ENCODE results near the gene PPP1R1C.

Gene PPP1R1C

GRCh38 chr2:182080493-182080892 lies 94.8 kb downstream of the PPP1R1C start:
- DNase-seq (ENCODE audit: low read depth in 1 of 2, low spot score in 1 of 2), result no peak
- in situ Hi-C loops (cut with HindIII; ENCODE audit: low pct_unique_long_range_greater_than_20kb, low sequenced_read_pairs), result no loop called here
- TF ChIP-seq JUND (IDR thresholded peaks at IDR 0.05; ENCODE audit: low read depth), result no peak

GRCh38 chr2:182081602-182082260 lies 96.1 kb downstream of the PPP1R1C start:
- no peak for DNase-seq (ENCODE audit: low read depth in 1 of 2, low spot score in 1 of 2)
- in situ Hi-C loops (cut with HindIII; ENCODE audit: low pct_unique_long_range_greater_than_20kb, low sequenced_read_pairs), result no loop called here
- TF ChIP-seq JUND (IDR thresholded peaks at IDR 0.05; ENCODE audit: low read depth), result no peak

GRCh38 chr2:182088681-182089320 lies 103.1 kb downstream of the PPP1R1C start:
- TF ChIP-seq JUND (IDR thresholded peaks at IDR 0.05; ENCODE audit: low read depth), result no peak
- in situ Hi-C loops (cut with HindIII; ENCODE audit: low pct_unique_long_range_greater_than_20kb, low sequenced_read_pairs), result no loop called here
- no peak for DNase-seq (ENCODE audit: low read depth in 1 of 2, low spot score in 1 of 2)

- in situ Hi-C loops (cut with HindIII; ENCODE audit: low pct_unique_long_range_greater_than_20kb, low sequenced_read_pairs), result no loop called here
- no peak for TF ChIP-seq JUND (IDR thresholded peaks at IDR 0.05; ENCODE audit: low read depth)
- DNase-seq (ENCODE audit: low read depth in 1 of 2, low spot score in 1 of 2), result no peak
Observed at GRCh38 chr2:182090486-182090885, 104.8 kb downstream of the PPP1R1C start.

DNA sequence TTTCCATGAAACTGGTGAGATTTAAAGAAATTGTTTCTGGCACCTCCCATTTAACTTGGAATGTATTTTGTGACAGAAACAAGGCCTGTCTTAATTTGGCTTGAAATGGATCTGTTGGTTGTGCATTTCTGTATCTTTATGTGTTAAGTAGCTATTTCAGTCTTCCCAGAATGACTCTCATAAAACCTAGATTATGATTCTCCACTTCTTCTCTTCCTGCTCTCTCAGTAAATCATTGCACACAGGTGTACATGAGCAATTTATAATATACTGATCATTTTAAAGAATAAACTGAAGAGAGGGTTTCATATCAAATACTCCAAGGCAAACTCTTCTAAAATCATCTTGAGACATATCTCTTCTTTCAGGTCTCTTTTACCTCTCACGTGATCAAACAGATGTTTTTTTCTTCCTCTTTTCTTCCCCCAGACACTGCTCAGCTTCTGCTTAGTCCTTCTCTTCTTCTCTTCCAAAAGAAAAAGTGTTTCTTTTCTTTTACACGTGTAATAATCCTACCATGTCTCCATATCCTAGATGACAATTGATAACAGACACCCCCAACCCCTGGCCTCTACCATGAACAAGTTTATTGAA lies 112.0 kb downstream of the PPP1R1C start:
- DNase-seq (ENCODE audit: low read depth in 1 of 2, low spot score in 1 of 2), result no peak
- in situ Hi-C loops (cut with HindIII; ENCODE audit: low pct_unique_long_range_greater_than_20kb, low sequenced_read_pairs), result no loop called here
- TF ChIP-seq JUND (IDR thresholded peaks at IDR 0.05; ENCODE audit: low read depth), result no peak

DNA sequence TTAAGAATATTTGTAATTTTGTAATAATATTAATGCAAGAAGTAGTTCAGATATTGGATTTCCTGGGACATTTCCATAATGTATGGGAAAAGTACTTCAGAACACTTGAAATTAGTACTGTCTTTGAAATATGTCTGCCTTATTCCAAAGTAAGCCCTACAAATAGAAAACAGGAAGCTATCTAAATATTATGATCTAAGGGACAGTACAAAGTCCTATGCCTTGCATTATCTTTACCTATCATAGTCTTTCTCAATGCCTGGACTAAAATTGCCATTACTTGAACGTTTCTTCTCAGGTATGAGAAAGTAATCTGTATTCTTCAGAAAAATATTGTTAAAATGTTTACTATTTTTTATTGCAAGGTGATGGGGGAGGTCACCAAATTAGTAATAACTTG lies 113.0 kb downstream of the PPP1R1C start:
- TF ChIP-seq JUND (IDR thresholded peaks at IDR 0.05; ENCODE audit: low read depth), result no peak
- DNase-seq (ENCODE audit: low read depth in 1 of 2, low spot score in 1 of 2), result no peak
- in situ Hi-C loops (cut with HindIII; ENCODE audit: low pct_unique_long_range_greater_than_20kb, low sequenced_read_pairs), result no loop called here

GRCh38 chr2:182101263-182101662 lies 115.6 kb downstream of the PPP1R1C start:
- in situ Hi-C loops (cut with HindIII; ENCODE audit: low pct_unique_long_range_greater_than_20kb, low sequenced_read_pairs), result no loop called here
- no peak for DNase-seq (ENCODE audit: low read depth in 1 of 2, low spot score in 1 of 2)
- no peak for TF ChIP-seq JUND (IDR thresholded peaks at IDR 0.05; ENCODE audit: low read depth)

GRCh38 chr2:182103526-182103925 lies 117.9 kb downstream of the PPP1R1C start:
- no peak for TF ChIP-seq JUND (IDR thresholded peaks at IDR 0.05; ENCODE audit: low read depth)
- DNase-seq (ENCODE audit: low read depth in 1 of 2, low spot score in 1 of 2), result no peak
- in situ Hi-C loops (cut with HindIII; ENCODE audit: low pct_unique_long_range_greater_than_20kb, low sequenced_read_pairs), result no loop called here

DNA sequence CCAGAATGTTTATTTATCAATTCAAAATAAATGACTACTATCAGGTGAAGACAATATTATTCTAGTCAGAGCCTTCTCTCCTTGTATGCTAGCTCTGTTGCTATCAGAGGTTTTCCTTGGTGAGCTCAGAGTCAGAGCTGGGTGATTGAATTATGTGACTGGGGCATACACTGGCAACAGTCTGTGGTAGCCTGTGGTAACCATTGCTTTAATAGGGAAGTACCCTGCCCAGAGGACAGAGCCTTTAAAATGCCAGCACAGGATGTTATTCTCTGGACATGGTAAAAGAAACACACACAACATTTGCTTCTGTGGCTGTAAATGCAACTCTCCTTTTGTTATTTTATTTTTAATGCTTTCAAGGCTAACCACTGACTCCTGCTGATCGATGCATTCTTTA lies 124.7 kb downstream of the PPP1R1C start:
- no peak for DNase-seq (ENCODE audit: low read depth in 1 of 2, low spot score in 1 of 2)
- in situ Hi-C loops (cut with HindIII; ENCODE audit: low pct_unique_long_range_greater_than_20kb, low sequenced_read_pairs), result no loop called here
- no peak for TF ChIP-seq JUND (IDR thresholded peaks at IDR 0.05; ENCODE audit: low read depth)

GRCh38 chr2:182113334-182113733 lies 127.7 kb downstream of the PPP1R1C start:
- no peak for TF ChIP-seq JUND (IDR thresholded peaks at IDR 0.05; ENCODE audit: low read depth)
- in situ Hi-C loops (cut with HindIII; ENCODE audit: low pct_unique_long_range_greater_than_20kb, low sequenced_read_pairs), result no loop called here
- DNase-seq (ENCODE audit: low read depth in 1 of 2, low spot score in 1 of 2), result no peak

DNA sequence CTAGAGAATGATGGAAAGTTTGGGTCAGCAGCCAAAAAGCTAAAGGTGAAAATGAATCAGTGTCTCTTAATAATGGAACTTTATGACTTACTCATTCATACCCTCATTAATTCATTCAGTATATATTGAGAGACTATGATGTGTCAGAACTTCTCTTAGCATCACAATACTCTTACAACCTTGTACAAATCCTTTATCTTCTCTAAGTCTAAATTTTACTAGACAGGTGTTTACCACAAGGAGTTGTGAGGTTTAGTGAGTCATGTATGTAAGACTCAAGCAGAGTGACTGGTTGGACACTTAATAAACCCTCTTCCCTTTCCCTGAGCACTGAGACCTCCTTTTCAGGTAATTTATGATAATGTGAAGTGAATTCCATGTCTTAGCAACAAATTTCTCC lies 129.6 kb downstream of the PPP1R1C start:
- in situ Hi-C loops (cut with HindIII; ENCODE audit: low pct_unique_long_range_greater_than_20kb, low sequenced_read_pairs), result no loop called here
- DNase-seq (ENCODE audit: low read depth in 1 of 2, low spot score in 1 of 2), result no peak
- no peak for TF ChIP-seq JUND (IDR thresholded peaks at IDR 0.05; ENCODE audit: low read depth)

GRCh38 chr2:182116774-182117173 lies 131.1 kb downstream of the PPP1R1C start:
- in situ Hi-C loops (cut with HindIII; ENCODE audit: low pct_unique_long_range_greater_than_20kb, low sequenced_read_pairs), result no loop called here
- DNase-seq (ENCODE audit: low read depth in 1 of 2, low spot score in 1 of 2), result no peak
- no peak for TF ChIP-seq JUND (IDR thresholded peaks at IDR 0.05; ENCODE audit: low read depth)

GRCh38 chr2:182117196-182117595 lies 131.5 kb downstream of the PPP1R1C start:
- no peak for DNase-seq (ENCODE audit: low read depth in 1 of 2, low spot score in 1 of 2)
- in situ Hi-C loops (cut with HindIII; ENCODE audit: low pct_unique_long_range_greater_than_20kb, low sequenced_read_pairs), result no loop called here
- no peak for TF ChIP-seq JUND (IDR thresholded peaks at IDR 0.05; ENCODE audit: low read depth)
